ENCODE measurements around the gene GALNTL6. TPM values are rescaled to one million over a fixed set of nuclear protein-coding genes. Genes with fewer than 3 reads are reported as not detected.

GALNTL6 gene
- total RNA-seq, 1 donor, result not detected

DNA sequence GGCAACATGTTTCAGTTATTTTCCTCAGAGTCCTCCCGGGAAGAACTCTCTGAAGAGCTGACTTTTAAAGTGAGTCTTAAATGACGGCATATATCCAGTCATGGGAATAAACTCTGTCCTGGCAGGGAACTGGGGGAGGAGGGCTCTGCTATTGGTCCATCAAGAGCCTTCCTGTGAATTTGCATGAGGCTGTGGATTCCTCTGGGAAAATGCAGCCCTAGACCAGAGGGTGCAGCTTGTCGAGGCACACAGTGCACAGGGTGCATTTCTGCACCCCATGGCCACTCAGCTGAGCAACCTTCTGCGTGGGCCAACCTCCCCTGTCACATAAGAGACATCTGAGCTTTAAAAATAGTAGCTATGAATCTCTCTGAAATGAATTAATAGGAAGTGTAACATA is 360.0 kb downstream of the GALNTL6 start:
- TF ChIP-seq, protein P1, sequence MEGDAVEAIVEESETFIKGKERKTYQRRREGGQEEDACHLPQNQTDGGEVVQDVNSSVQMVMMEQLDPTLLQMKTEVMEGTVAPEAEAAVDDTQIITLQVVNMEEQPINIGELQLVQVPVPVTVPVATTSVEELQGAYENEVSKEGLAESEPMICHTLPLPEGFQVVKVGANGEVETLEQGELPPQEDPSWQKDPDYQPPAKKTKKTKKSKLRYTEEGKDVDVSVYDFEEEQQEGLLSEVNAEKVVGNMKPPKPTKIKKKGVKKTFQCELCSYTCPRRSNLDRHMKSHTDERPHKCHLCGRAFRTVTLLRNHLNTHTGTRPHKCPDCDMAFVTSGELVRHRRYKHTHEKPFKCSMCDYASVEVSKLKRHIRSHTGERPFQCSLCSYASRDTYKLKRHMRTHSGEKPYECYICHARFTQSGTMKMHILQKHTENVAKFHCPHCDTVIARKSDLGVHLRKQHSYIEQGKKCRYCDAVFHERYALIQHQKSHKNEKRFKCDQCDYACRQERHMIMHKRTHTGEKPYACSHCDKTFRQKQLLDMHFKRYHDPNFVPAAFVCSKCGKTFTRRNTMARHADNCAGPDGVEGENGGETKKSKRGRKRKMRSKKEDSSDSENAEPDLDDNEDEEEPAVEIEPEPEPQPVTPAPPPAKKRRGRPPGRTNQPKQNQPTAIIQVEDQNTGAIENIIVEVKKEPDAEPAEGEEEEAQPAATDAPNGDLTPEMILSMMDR (IDR thresholded peaks at IDR 0.05; ENCODE audit: insufficient read depth, low read length), result no peak
- DNase-seq (ENCODE audit: low read depth), result no peak
- no peak overlapping the region for H3K4me3 ChIP-seq (ENCODE audit: low read depth, low read length)

DNA sequence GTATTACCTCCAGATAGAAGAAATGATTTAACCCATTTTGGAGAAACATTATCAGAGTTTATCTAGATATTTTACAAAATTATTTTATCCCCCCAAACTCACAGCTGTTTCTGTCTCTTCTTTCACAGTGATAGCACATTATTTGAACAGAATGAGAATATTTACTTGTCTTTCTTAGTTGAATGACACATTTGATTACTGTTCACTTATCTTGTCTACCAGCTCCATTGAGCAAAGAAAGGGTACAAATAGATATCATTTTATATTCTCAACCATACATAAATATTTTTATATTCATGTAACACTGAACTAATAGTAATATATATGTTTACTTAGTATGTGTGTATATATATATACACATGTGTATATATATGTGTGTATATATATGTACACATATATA is 364.2 kb downstream of the GALNTL6 start:
- no peak overlapping the region for H3K4me3 ChIP-seq (ENCODE audit: low read depth, low read length)
- DNase-seq (ENCODE audit: low read depth), result no peak
- TF ChIP-seq, protein P1 (IDR thresholded peaks at IDR 0.05; ENCODE audit: insufficient read depth, low read length), result no peak

DNA sequence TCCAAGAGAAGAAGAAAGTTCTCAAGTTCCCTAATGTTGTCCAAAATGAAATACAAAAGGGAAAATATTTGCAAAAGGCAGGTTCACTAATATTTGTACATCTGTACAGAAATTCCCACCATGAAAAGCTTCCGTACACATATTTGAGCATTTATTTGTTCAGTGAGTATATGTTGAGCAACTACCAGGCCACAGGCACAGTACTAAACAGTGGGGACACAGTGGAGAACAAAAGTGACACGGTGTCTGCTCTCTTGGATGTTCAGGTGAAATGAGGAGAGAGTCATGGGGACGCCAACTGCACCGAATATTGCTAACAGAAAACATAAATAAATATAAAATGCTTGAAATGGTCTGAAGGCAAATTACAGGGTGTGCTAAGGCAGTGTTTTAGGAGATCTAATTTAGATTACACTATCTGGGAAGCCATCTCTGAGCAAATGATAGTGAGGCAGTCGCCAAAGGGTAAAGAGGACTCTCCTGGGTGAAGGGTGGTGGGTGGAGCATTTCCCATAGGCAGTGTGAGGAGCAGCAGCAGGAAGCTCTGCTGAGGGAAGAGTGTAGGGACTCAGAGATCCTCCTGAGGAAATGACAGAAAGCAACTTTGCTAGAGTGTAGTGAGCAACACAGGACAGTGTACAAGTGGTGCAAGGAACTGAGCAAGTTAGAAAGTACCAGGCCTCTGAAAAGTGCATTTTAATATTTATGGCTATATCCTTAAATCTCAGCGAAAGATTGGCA is 375.2 kb downstream of the GALNTL6 start:
- TF ChIP-seq, protein P1 (IDR thresholded peaks at IDR 0.05; ENCODE audit: insufficient read depth, low read length), result no peak
- no peak for DNase-seq (ENCODE audit: low read depth)
- H3K4me3 ChIP-seq (ENCODE audit: low read depth, low read length), result no peak overlapping the region

GRCh38 chr4:172202480-172203076 is 389.4 kb downstream of the GALNTL6 start:
- TF ChIP-seq, protein P1 (IDR thresholded peaks at IDR 0.05; ENCODE audit: insufficient read depth, low read length), result peak; percentile 26
- no peak overlapping the region for H3K4me3 ChIP-seq (ENCODE audit: low read depth, low read length)
- peak; percentile 8 for DNase-seq (ENCODE audit: low read depth)

DNA sequence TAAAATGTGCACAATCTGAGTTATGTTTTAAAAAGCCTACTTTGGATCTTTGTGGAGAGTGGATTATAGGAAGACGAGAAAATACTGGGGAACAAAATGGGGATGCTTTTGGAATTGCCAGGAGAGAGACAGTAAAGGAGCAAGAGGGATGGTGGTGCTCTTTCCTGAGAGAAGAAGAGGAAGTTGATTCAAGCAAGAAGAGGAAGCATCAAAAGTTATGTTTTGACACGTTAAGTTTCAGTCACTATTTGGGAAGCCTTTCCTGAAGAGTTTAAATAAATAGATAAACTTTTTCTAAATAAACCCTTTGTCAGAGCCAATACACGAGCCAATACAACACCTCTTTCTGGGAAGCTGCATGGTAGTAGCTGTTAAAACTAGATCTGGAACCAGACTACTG is 394.1 kb downstream of the GALNTL6 start:
- DNase-seq (ENCODE audit: low read depth), result no peak
- TF ChIP-seq, protein P1 (IDR thresholded peaks at IDR 0.05; ENCODE audit: insufficient read depth, low read length), result no peak

DNA sequence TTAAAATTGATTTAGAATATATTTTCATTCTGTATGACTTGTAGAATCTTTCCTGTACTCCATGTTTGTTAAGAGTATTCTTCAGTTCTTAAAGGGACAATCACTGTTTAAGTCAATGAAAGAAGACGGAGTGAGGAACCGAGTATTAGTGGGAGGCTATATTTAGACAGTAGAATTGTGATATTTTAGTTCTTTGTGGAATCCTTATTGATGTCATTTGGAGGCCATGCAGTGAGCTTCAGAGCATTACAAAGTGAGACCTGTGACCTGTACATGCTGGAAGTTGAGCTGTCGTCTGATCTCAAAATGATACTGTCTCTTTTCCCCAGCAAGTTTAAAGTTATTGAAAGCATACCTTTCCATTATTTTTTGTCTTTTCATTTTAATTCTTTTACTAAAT is 394.7 kb downstream of the GALNTL6 start:
- TF ChIP-seq, protein P1 (IDR thresholded peaks at IDR 0.05; ENCODE audit: insufficient read depth, low read length), result no peak
- no peak overlapping the region for H3K4me3 ChIP-seq (ENCODE audit: low read depth, low read length)
- DNase-seq (ENCODE audit: low read depth), result no peak

More for the DNA sequence above, 394.1 kb downstream of the GALNTL6 start:
- H3K4me3 ChIP-seq (ENCODE audit: low read depth, low read length), result no peak overlapping the region
